Trophoblast cell (in vitro differentiated cells and primary cell): ENCODE data around the gene ERF.

Experiments
- DNase-seq, 2 donors: peaks; one replicate each; pipeline ENCODE4 v3.0.0-alpha.2; 2016
- H2AFZ ChIP-seq: 2 replicates; pipeline ENCODE4 v1.6.1; 2013; ENCODE audit warnings: low read length, moderate library complexity, mild to moderate bottlenecking; ENCODE audit not compliant: insufficient read depth, poor library complexity
- H2AK5ac ChIP-seq: 2 replicates; pipeline ENCODE4 v1.6.1; 2013; ENCODE audit warnings: mild to moderate bottlenecking, low read length
- H2BK120ac ChIP-seq: 2 replicates; pipeline ENCODE4 v1.6.1; 2013; ENCODE audit warnings: low read length, mild to moderate bottlenecking, moderate library complexity; ENCODE audit not compliant: insufficient read depth, poor library complexity
- H2BK12ac ChIP-seq: 2 replicates; pipeline ENCODE4 v1.6.1; 2013; ENCODE audit warnings: mild to moderate bottlenecking, low read length, moderate library complexity
- H2BK5ac ChIP-seq: 2 replicates; pipeline ENCODE4 v1.6.1; 2013; ENCODE audit warnings: low read length, low read depth, moderate library complexity, mild to moderate bottlenecking; ENCODE audit not compliant: poor library complexity
- H3K14ac ChIP-seq: 2 replicates; pipeline ENCODE4 v1.6.1; 2013; ENCODE audit warnings: mild to moderate bottlenecking, low read length
- H3K18ac ChIP-seq: 2 replicates; pipeline ENCODE4 v1.6.1; 2013; ENCODE audit warnings: mild to moderate bottlenecking, low read length
- H3K23ac ChIP-seq: 2 replicates; pipeline ENCODE4 v1.6.1; 2013; ENCODE audit warnings: low read length
- H3K27ac ChIP-seq: 2 replicates; pipeline ENCODE4 v1.5.1; 2013; ENCODE audit warnings: low read depth, mild to moderate bottlenecking, inconsistent platforms, low read length, moderate library complexity
- H3K27me3 ChIP-seq: 2 replicates; pipeline ENCODE4 v1.6.1; 2013; ENCODE audit warnings: inconsistent platforms, mild to moderate bottlenecking, low read length, moderate library complexity; ENCODE audit not compliant: insufficient read depth
- H3K36me3 ChIP-seq, 2 experiments: 1 replicate in 1 of 2; 2 replicates in 1 of 2; pipeline ENCODE4 v1.6.1; 2013; ENCODE audit warnings: low read length in 2 of 2, mild to moderate bottlenecking in 2 of 2, moderate library complexity in 1 of 2; ENCODE audit not compliant: insufficient read depth in 2 of 2, control insufficient read depth in 1 of 2
- H3K4ac ChIP-seq: 2 replicates; pipeline ENCODE4 v1.6.1; 2013; ENCODE audit warnings: low read depth, mild to moderate bottlenecking, low read length, moderate library complexity
- H3K4me1 ChIP-seq, 2 experiments: 1 replicate in 1 of 2; 2 replicates in 1 of 2; pipeline ENCODE4 v1.6.1; 2013; ENCODE audit warnings: low read length in 2 of 2, mild to moderate bottlenecking in 2 of 2, moderate library complexity in 1 of 2; ENCODE audit not compliant: insufficient read depth in 2 of 2, control insufficient read depth in 1 of 2
- H3K4me2 ChIP-seq: 2 replicates; pipeline ENCODE4 v1.6.1; 2013; ENCODE audit warnings: inconsistent platforms, mild to moderate bottlenecking, low read length, moderate library complexity
- H3K4me3 ChIP-seq: 2 replicates; pipeline ENCODE4 v1.5.1; 2013; ENCODE audit warnings: mild to moderate bottlenecking, low read depth, low read length, inconsistent platforms
- H3K79me1 ChIP-seq: one replicate; pipeline ENCODE4 v1.6.1; 2013; ENCODE audit warnings: low read length
- H3K79me2 ChIP-seq: 2 replicates; pipeline ENCODE4 v1.6.1; 2013; ENCODE audit warnings: low read length, mild to moderate bottlenecking; ENCODE audit not compliant: control insufficient read depth, insufficient read depth, poor library complexity
- H3K9ac ChIP-seq: 2 replicates; pipeline ENCODE4 v1.6.1; 2013; ENCODE audit warnings: mild to moderate bottlenecking, low read length
- H3K9me3 ChIP-seq: 2 replicates; pipeline ENCODE4 v1.6.1; 2013; ENCODE audit warnings: low read depth, mild to moderate bottlenecking, control low read depth, inconsistent platforms, low read length; ENCODE audit not compliant: insufficient read depth
- H4K12ac ChIP-seq: 2 replicates; pipeline ENCODE4 v1.6.1; 2013; ENCODE audit warnings: low read depth, mild to moderate bottlenecking, low read length, moderate library complexity
- H4K8ac ChIP-seq: 2 replicates; pipeline ENCODE4 v1.6.1; 2013; ENCODE audit warnings: low read depth, mild to moderate bottlenecking, low read length, moderate library complexity
- H4K91ac ChIP-seq: one replicate; pipeline ENCODE4 v1.6.1; 2013; ENCODE audit warnings: low read depth, mild to moderate bottlenecking, low read length, moderate library complexity
- WGBS: extraction: QIAGEN DNeasy Blood & Tissue Kit; methylation state at CpG from one replicate; pipeline ENCODE4 v1.1.7; 2013; ENCODE audit warnings: missing lambda C conversion rate; ENCODE audit not compliant: insufficient read length, insufficient coverage; ENCODE audit errors: extremely low coverage; 5-methylcytosine and 5-hydroxymethylcytosine counted together

The ERF gene

GRCh38 chr19:42233678-42234292, 21.1 kb downstream of the ERF start:
- H3K9ac ChIP-seq, result no peak overlapping the region
- peaks cover 2% of the 10 kb centered on the region for H3K9me3 ChIP-seq
- no CpG with 5 or more reads among the region's 6 CpGs for WGBS
- no peak overlapping the region for H3K18ac ChIP-seq
- peaks cover 69 to 79% of the 10 kb centered on the region in 2 experiments for H3K36me3 ChIP-seq
- H4K91ac ChIP-seq, result no peak overlapping the region
- no peaks in the 10 kb centered on the region for H3K27me3 ChIP-seq
- H3K4ac ChIP-seq, result no peak overlapping the region
- no peaks in the 10 kb centered on the region for H3K79me1 ChIP-seq
- H3K27ac ChIP-seq, result no peak overlapping the region
- H3K4me2 ChIP-seq, result no peak overlapping the region
- H2AFZ ChIP-seq, result no peak overlapping the region
- no peak overlapping the region for H3K14ac ChIP-seq
- no peak for DNase-seq
- no peak overlapping the region for H4K8ac ChIP-seq
- no peak overlapping the region for H3K23ac ChIP-seq
- H3K4me1 ChIP-seq, result no peaks in the 10 kb centered on the region
- H2BK120ac ChIP-seq, result no peak overlapping the region
- no peak overlapping the region for H2AK5ac ChIP-seq
- H3K4me3 ChIP-seq, result no peak overlapping the region
- no peaks in the 10 kb centered on the region for H3K79me2 ChIP-seq
- H2BK12ac ChIP-seq, result no peak overlapping the region
- no peak overlapping the region for H4K12ac ChIP-seq
- no peak overlapping the region for H2BK5ac ChIP-seq

- no peak for DNase-seq
- no peak overlapping the region for H2BK12ac ChIP-seq
- no peaks in the 10 kb centered on the region for H3K4me1 ChIP-seq
- no peak overlapping the region for H4K91ac ChIP-seq
- H2AK5ac ChIP-seq, result no peak overlapping the region
- WGBS, result no CpG with 5 or more reads among the region's 7 CpGs
- H2AFZ ChIP-seq, result no peak overlapping the region
- peaks cover 2% of the 10 kb centered on the region for H3K9me3 ChIP-seq
- H3K4me3 ChIP-seq, result no peak overlapping the region
- no peak overlapping the region for H3K4me2 ChIP-seq
- H3K27me3 ChIP-seq, result no peaks in the 10 kb centered on the region
- H3K18ac ChIP-seq, result no peak overlapping the region
- H3K36me3 ChIP-seq, result peaks cover 72 to 80% of the 10 kb centered on the region in 2 experiments
- no peak overlapping the region for H3K23ac ChIP-seq
- no peak overlapping the region for H2BK120ac ChIP-seq
- no peak overlapping the region for H3K9ac ChIP-seq
- no peak overlapping the region for H3K14ac ChIP-seq
- no peak overlapping the region for H3K27ac ChIP-seq
- H3K79me1 ChIP-seq, result no peaks in the 10 kb centered on the region
- H2BK5ac ChIP-seq, result no peak overlapping the region
- H4K8ac ChIP-seq, result no peak overlapping the region
- no peak overlapping the region for H3K4ac ChIP-seq
- H4K12ac ChIP-seq, result no peak overlapping the region
- H3K79me2 ChIP-seq, result no peaks in the 10 kb centered on the region
Measured at GRCh38 chr19:42233106-42233505, 21.8 kb downstream of the ERF start.

- H3K9me3 ChIP-seq, result peaks cover 2% of the 10 kb centered on the region
- H3K36me3 ChIP-seq, result peaks cover 72 to 80% of the 10 kb centered on the region in 2 experiments
- H3K27me3 ChIP-seq, result no peaks in the 10 kb centered on the region
- H3K23ac ChIP-seq, result no peak overlapping the region
- DNase-seq, result no peak
- no peaks in the 10 kb centered on the region for H3K79me2 ChIP-seq
- no CpG with 5 or more reads among the region's 10 CpGs for WGBS
- H3K4me1 ChIP-seq, result no peaks in the 10 kb centered on the region
- H2BK12ac ChIP-seq, result no peak overlapping the region
- H2BK120ac ChIP-seq, result no peak overlapping the region
- H3K14ac ChIP-seq, result no peak overlapping the region
- H2BK5ac ChIP-seq, result no peak overlapping the region
- H2AK5ac ChIP-seq, result no peak overlapping the region
- H3K27ac ChIP-seq, result no peak overlapping the region
- no peak overlapping the region for H3K4me3 ChIP-seq
- H3K79me1 ChIP-seq, result no peaks in the 10 kb centered on the region
- no peak overlapping the region for H4K8ac ChIP-seq
- H4K91ac ChIP-seq, result no peak overlapping the region
- no peak overlapping the region for H3K4ac ChIP-seq
- H3K9ac ChIP-seq, result no peak overlapping the region
- H4K12ac ChIP-seq, result no peak overlapping the region
- no peak overlapping the region for H3K4me2 ChIP-seq
- H2AFZ ChIP-seq, result no peak overlapping the region
- no peak overlapping the region for H3K18ac ChIP-seq
Measured at GRCh38 chr19:42232435-42232834, 22.5 kb downstream of the ERF start.

DNA sequence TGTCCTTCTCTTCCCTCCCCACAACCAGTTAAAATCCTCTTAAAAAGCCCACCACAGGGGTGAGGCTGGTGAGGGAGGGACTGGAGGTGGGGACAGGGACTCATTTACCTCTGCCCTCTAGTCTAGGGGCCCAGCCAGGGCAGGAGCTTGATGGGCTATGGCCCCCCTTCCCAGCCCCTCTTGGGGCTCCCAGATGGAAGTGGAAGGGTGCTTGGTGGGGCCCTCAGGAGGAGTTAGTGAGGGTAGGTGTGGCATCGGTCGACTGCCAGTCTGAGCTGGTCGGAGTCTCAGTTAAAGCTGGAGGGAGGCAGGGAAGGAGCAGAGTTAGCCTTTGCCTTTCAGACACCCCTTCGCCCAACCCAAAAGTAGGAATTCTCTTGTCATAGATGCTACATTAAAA, 24.4 kb downstream of the ERF start:
- H4K8ac ChIP-seq, result no peak overlapping the region
- H3K27ac ChIP-seq, result no peak overlapping the region
- H2AFZ ChIP-seq, result no peak overlapping the region
- no peak overlapping the region for H2BK5ac ChIP-seq
- no peak overlapping the region for H4K91ac ChIP-seq
- H2AK5ac ChIP-seq, result no peak overlapping the region
- H2BK120ac ChIP-seq, result no peak overlapping the region
- H3K23ac ChIP-seq, result no peak overlapping the region
- no peak overlapping the region for H3K4me3 ChIP-seq
- H3K14ac ChIP-seq, result no peak overlapping the region
- no peaks in the 10 kb centered on the region for H3K79me2 ChIP-seq
- no CpG with 5 or more reads among the region's 4 CpGs for WGBS
- no peaks in the 10 kb centered on the region for H3K27me3 ChIP-seq
- no peaks in the 10 kb centered on the region for H3K4me1 ChIP-seq
- H3K9me3 ChIP-seq, result peaks cover 2% of the 10 kb centered on the region
- no peak overlapping the region for H4K12ac ChIP-seq
- H3K36me3 ChIP-seq, result peaks cover 72 to 83% of the 10 kb centered on the region in 2 experiments
- H3K4ac ChIP-seq, result no peak overlapping the region
- no peak for DNase-seq
- H2BK12ac ChIP-seq, result no peak overlapping the region
- no peak overlapping the region for H3K4me2 ChIP-seq
- H3K79me1 ChIP-seq, result no peaks in the 10 kb centered on the region
- no peak overlapping the region for H3K18ac ChIP-seq
- H3K9ac ChIP-seq, result no peak overlapping the region
